GM23338 (cell line): ENCODE data around the gene TRMT6. TPM values are rescaled to one million over a fixed set of nuclear protein-coding genes. Genes with fewer than 3 reads are reported as not detected.

Source experiments
- ATAC-seq: fragments of 200-7000 bp; cut with Tn5 transposase; 3 replicates; pipeline ENCODE4 v1.9.1; 2020
- DNase-seq: peaks from one replicate; pipeline ENCODE4 v3.0.0-alpha.2; 2015; ENCODE audit warnings: low spot score
- H2AFZ ChIP-seq: fragments of 200-600 bp; sonication (generic); 2 replicates; pipeline ENCODE4 v1.8.0; 2016; ENCODE audit warnings: antibody characterized with exemption, mild to moderate bottlenecking, moderate library complexity
- H3F3A ChIP-seq: fragments of 200-600 bp; sonication (generic); replicated peaks from 2 replicates; pipeline ENCODE4 v1.8.0; 2017; ENCODE audit warnings: antibody characterized with exemption, mixed run types, low read depth
- H3K27ac ChIP-seq: fragments of 200-600 bp; sonication (generic); 2 replicates; pipeline ENCODE4 v1.6.1; 2016; ENCODE audit warnings: low read depth
- H3K27me3 ChIP-seq: fragments of 200-600 bp; sonication (generic); 2 replicates; pipeline ENCODE4 v1.8.0; 2016; ENCODE audit warnings: mild to moderate bottlenecking, mixed run types, moderate library complexity; ENCODE audit not compliant: insufficient read depth
- H3K36me3 ChIP-seq: fragments of 200-600 bp; sonication (generic); 2 replicates; pipeline ENCODE4 v1.8.0; 2016; ENCODE audit warnings: mild to moderate bottlenecking; ENCODE audit not compliant: insufficient read depth
- H3K4me1 ChIP-seq: fragments of 200-600 bp; sonication (generic); 2 replicates; pipeline ENCODE4 v1.8.0; 2016; ENCODE audit warnings: mild to moderate bottlenecking, moderate library complexity; ENCODE audit not compliant: insufficient read depth
- H3K4me2 ChIP-seq: fragments of 200-600 bp; sonication (generic); 2 replicates; pipeline ENCODE4 v1.7.1; 2017; ENCODE audit warnings: mixed run types
- H3K4me3 ChIP-seq: fragments of 200-600 bp; sonication (generic); 2 replicates; pipeline ENCODE4 v1.6.1; 2016; ENCODE audit warnings: mixed run types
- H3K79me2 ChIP-seq: fragments of 200-600 bp; sonication (generic); replicated peaks from 2 replicates; pipeline ENCODE4 v1.8.0; 2017; ENCODE audit warnings: mild to moderate bottlenecking; ENCODE audit not compliant: insufficient read depth
- H3K9me2 ChIP-seq: fragments of 200-600 bp; sonication (generic); 2 replicates; pipeline ENCODE4 v1.8.0; 2017; ENCODE audit not compliant: insufficient read depth
- H4K20me1 ChIP-seq: fragments of 200-600 bp; sonication (generic); replicated peaks from 2 replicates; pipeline ENCODE4 v1.8.0; 2017; ENCODE audit warnings: mild to moderate bottlenecking; ENCODE audit not compliant: insufficient read depth
- H3K27ac Mint-ChIP-seq: 2 replicates; pipeline ENCODE4 v1.8.0; 2020; ENCODE audit warnings: inconsistent platforms, mild to moderate bottlenecking, moderate library complexity, mixed read lengths
- H3K27me3 Mint-ChIP-seq: 3 replicates; pipeline ENCODE4 v1.8.0; 2022; ENCODE audit warnings: low read depth, mild to moderate bottlenecking, moderate library complexity, mixed read lengths, inconsistent platforms; ENCODE audit not compliant: insufficient read depth, poor library complexity
- H3K36me3 Mint-ChIP-seq: 3 replicates; pipeline ENCODE4 v1.8.0; 2021; ENCODE audit warnings: low read depth, mild to moderate bottlenecking, inconsistent platforms, moderate library complexity, mixed read lengths
- H3K4me1 Mint-ChIP-seq: 3 replicates; pipeline ENCODE4 v1.8.0; 2020; ENCODE audit warnings: mild to moderate bottlenecking, inconsistent platforms, mixed read lengths
- H3K4me3 Mint-ChIP-seq: 3 replicates; pipeline ENCODE4 v1.8.0; 2021; ENCODE audit warnings: moderate library complexity, mild to moderate bottlenecking, inconsistent platforms, mixed read lengths
- H3K9me3 Mint-ChIP-seq: 3 replicates; pipeline ENCODE4 v1.8.0; 2020; ENCODE audit warnings: moderate library complexity, mild to moderate bottlenecking, inconsistent platforms, mixed read lengths
- CREB1 ChIP-seq: fragments of 250-450 bp; sonication (Bioruptor Pico); IDR thresholded peaks from 2 replicates; pipeline ENCODE4 v1.5.0; 2020; ENCODE audit warnings: low read depth, mild to moderate bottlenecking, moderate library complexity
- EZH2 ChIP-seq: fragments of 200-600 bp; sonication (generic); IDR thresholded peaks from one replicate; pipeline ENCODE4 v1.8.0; 2017; ENCODE audit warnings: antibody characterized with exemption, mild to moderate bottlenecking, low read depth; ENCODE audit not compliant: unreplicated experiment
- EZH2phosphoT487 ChIP-seq: fragments of 200-600 bp; sonication (generic); IDR thresholded peaks from one replicate; pipeline ENCODE4 v1.8.1; 2018; ENCODE audit warnings: antibody characterized with exemption; ENCODE audit not compliant: unreplicated experiment
- JUNB ChIP-seq: IDR thresholded peaks from one replicate; pipeline ENCODE4 v1.6.1; 2016; ENCODE audit warnings: antibody characterized with exemption; ENCODE audit not compliant: unreplicated experiment
- NANOG ChIP-seq: IDR thresholded peaks from 2 replicates; pipeline ENCODE4 v1.6.1; 2016; ENCODE audit warnings: antibody characterized with exemption, borderline replicate concordance
- POLR2AphosphoS5 ChIP-seq: IDR thresholded peaks from 2 replicates; pipeline ENCODE4 v1.6.1; 2016; ENCODE audit warnings: antibody characterized with exemption, low read depth
- STAT1 ChIP-seq: IDR thresholded peaks from one replicate; pipeline ENCODE4 v1.6.1; 2016; ENCODE audit warnings: antibody characterized with exemption; ENCODE audit not compliant: unreplicated experiment
- ZNF114 ChIP-seq: fragments of 250-450 bp; sonication (Bioruptor Pico); IDR thresholded peaks from 2 replicates; pipeline ENCODE4 v1.5.0; 2020; ENCODE audit warnings: mild to moderate bottlenecking, moderate library complexity
- ZNF331 ChIP-seq: fragments of 250-450 bp; sonication (Bioruptor Pico); IDR thresholded peaks from 2 replicates; pipeline ENCODE4 v1.5.0; 2020; ENCODE audit warnings: low read depth, mild to moderate bottlenecking, moderate library complexity
- ZNF462 ChIP-seq: fragments of 250-450 bp; sonication (Bioruptor Pico); IDR thresholded peaks from 2 replicates; pipeline ENCODE4 v1.5.0; 2020; ENCODE audit warnings: mild to moderate bottlenecking, moderate library complexity
- polyA plus RNA-seq: library from polyadenylated mRNA; unstranded; fragments of >200 nt; fragmentation: Nextera tagmentation; extraction: Ambion mirVana; gene quantifications from 2 replicates; pipeline ENCODE4 v1.2.1, GENCODE V29; 2016
- total RNA-seq: library from RNA; depleted of rRNA; stranded (reverse); fragments of >200 nt; shearing (Covaris generic); gene quantifications from 2 replicates; pipeline ENCODE4 v1.2.3, GENCODE V29; 2014
- TF ChIP-seq, protein P1 (sequence below): IDR thresholded peaks from 2 replicates; pipeline ENCODE4 v1.6.1; 2016; ENCODE audit warnings: antibody characterized with exemption
- TF ChIP-seq, protein P2 (sequence below): IDR thresholded peaks from one replicate; pipeline ENCODE4 v1.6.1; 2018; ENCODE audit warnings: antibody characterized with exemption; ENCODE audit not compliant: unreplicated experiment
- TF ChIP-seq, protein P3 (sequence below), 2 experiments: fragments of 200-600 bp in 1 of 2; sonication (generic) in 1 of 2; conservative IDR thresholded peaks; 2 replicates each; pipeline versions ENCODE4 v1.5.1 to v1.6.1; 2016 to 2017; ENCODE audit warnings: antibody characterized with exemption in 2 of 2, low read depth in 2 of 2, mild to moderate bottlenecking in 2 of 2, moderate library complexity in 1 of 2

The TRMT6 gene
- total and polyA plus RNA-seq, 2 experiments from 2014 or later: 15.5 to 26.3 TPM

DNA sequence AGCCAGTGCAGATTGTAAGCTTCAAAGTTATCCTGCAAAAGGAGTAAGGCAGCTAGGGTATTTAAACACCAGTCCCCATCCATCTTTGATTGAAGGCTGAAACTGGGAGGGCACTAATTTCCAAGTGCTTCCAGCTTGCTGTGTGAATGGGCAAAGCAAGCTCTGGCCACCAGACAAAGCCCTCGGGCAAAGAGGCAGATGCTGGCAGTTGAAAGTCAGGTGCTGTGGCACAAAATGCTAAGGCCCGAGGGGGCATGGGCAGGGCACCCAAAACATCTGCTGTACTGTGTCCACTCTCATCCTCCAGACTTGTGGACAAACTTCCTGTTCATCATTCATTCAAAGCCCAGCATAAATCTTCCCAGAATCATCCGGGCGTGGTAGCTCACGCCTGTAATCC, 62.9 kb downstream of the TRMT6 start:
- peaks cover 3% of the 10 kb centered on the region; the same call in 1 of the 3 replicates for H3K4me1 Mint-ChIP-seq
- Histone ChIP-seq H2AFZ (no peak overlapping the region), H3F3A (no peaks in the 10 kb centered on the region), H3K9me2 (no peaks in the 10 kb centered on the region), H3K79me2 (no peaks in the 10 kb centered on the region), H3K4me2 (no peak overlapping the region), H3K27ac (no peak overlapping the region), H3K4me3 (no peak overlapping the region), H3K36me3 (no peaks in the 10 kb centered on the region), H3K27me3 (no peaks in the 10 kb centered on the region), H3K4me1 (no peaks in the 10 kb centered on the region), H4K20me1 (no peaks in the 10 kb centered on the region)
- no peaks in the 10 kb centered on the region for H3K36me3 Mint-ChIP-seq
- no peak overlapping the region; the same call in 1 of the 2 replicates for H3K27ac Mint-ChIP-seq
- DNase-seq: no peak
- TF ChIP-seq, protein P1, sequence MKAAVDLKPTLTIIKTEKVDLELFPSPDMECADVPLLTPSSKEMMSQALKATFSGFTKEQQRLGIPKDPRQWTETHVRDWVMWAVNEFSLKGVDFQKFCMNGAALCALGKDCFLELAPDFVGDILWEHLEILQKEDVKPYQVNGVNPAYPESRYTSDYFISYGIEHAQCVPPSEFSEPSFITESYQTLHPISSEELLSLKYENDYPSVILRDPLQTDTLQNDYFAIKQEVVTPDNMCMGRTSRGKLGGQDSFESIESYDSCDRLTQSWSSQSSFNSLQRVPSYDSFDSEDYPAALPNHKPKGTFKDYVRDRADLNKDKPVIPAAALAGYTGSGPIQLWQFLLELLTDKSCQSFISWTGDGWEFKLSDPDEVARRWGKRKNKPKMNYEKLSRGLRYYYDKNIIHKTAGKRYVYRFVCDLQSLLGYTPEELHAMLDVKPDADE: no peak
- no peak for TF ChIP-seq ZNF114 (CRISPR knock-in tag)
- TF ChIP-seq ZNF331 (CRISPR knock-in tag): no peak
- TF ChIP-seq EZH2phosphoT487: no peak
- no peak for TF ChIP-seq CREB1 (CRISPR knock-in tag)
- no peak for TF ChIP-seq STAT1
- no peak for TF ChIP-seq ZNF462 (CRISPR knock-in tag)
- TF ChIP-seq JUNB: no peak
- TF ChIP-seq NANOG: no peak
- TF ChIP-seq, protein P2, sequence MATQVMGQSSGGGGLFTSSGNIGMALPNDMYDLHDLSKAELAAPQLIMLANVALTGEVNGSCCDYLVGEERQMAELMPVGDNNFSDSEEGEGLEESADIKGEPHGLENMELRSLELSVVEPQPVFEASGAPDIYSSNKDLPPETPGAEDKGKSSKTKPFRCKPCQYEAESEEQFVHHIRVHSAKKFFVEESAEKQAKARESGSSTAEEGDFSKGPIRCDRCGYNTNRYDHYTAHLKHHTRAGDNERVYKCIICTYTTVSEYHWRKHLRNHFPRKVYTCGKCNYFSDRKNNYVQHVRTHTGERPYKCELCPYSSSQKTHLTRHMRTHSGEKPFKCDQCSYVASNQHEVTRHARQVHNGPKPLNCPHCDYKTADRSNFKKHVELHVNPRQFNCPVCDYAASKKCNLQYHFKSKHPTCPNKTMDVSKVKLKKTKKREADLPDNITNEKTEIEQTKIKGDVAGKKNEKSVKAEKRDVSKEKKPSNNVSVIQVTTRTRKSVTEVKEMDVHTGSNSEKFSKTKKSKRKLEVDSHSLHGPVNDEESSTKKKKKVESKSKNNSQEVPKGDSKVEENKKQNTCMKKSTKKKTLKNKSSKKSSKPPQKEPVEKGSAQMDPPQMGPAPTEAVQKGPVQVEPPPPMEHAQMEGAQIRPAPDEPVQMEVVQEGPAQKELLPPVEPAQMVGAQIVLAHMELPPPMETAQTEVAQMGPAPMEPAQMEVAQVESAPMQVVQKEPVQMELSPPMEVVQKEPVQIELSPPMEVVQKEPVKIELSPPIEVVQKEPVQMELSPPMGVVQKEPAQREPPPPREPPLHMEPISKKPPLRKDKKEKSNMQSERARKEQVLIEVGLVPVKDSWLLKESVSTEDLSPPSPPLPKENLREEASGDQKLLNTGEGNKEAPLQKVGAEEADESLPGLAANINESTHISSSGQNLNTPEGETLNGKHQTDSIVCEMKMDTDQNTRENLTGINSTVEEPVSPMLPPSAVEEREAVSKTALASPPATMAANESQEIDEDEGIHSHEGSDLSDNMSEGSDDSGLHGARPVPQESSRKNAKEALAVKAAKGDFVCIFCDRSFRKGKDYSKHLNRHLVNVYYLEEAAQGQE: no peak
- TF ChIP-seq, protein P3, sequence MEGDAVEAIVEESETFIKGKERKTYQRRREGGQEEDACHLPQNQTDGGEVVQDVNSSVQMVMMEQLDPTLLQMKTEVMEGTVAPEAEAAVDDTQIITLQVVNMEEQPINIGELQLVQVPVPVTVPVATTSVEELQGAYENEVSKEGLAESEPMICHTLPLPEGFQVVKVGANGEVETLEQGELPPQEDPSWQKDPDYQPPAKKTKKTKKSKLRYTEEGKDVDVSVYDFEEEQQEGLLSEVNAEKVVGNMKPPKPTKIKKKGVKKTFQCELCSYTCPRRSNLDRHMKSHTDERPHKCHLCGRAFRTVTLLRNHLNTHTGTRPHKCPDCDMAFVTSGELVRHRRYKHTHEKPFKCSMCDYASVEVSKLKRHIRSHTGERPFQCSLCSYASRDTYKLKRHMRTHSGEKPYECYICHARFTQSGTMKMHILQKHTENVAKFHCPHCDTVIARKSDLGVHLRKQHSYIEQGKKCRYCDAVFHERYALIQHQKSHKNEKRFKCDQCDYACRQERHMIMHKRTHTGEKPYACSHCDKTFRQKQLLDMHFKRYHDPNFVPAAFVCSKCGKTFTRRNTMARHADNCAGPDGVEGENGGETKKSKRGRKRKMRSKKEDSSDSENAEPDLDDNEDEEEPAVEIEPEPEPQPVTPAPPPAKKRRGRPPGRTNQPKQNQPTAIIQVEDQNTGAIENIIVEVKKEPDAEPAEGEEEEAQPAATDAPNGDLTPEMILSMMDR (conservative IDR thresholded peaks at IDR 0.05; ENCODE audit: low read depth in 2 of 2): no peak
- no peak for TF ChIP-seq EZH2
- no peak for TF ChIP-seq POLR2AphosphoS5
- H3K27me3 Mint-ChIP-seq: no peaks in the 10 kb centered on the region
- no peak for ATAC-seq
- no peaks in the 10 kb centered on the region for H3K9me3 Mint-ChIP-seq
- no peak overlapping the region for H3K4me3 Mint-ChIP-seq
